ENCODE data around the gene DIAPH3. TPM values are rescaled to one million over a fixed set of nuclear protein-coding genes. Genes with fewer than 3 reads are reported as not detected.
A peak's percentile ranks its signal among the peaks of the same experiment; 100 is the strongest.

The DIAPH3 gene
- total RNA-seq, 6 experiments from 2014 or later = 18.4 to 38.5 (median 37.5) TPM

DNA sequence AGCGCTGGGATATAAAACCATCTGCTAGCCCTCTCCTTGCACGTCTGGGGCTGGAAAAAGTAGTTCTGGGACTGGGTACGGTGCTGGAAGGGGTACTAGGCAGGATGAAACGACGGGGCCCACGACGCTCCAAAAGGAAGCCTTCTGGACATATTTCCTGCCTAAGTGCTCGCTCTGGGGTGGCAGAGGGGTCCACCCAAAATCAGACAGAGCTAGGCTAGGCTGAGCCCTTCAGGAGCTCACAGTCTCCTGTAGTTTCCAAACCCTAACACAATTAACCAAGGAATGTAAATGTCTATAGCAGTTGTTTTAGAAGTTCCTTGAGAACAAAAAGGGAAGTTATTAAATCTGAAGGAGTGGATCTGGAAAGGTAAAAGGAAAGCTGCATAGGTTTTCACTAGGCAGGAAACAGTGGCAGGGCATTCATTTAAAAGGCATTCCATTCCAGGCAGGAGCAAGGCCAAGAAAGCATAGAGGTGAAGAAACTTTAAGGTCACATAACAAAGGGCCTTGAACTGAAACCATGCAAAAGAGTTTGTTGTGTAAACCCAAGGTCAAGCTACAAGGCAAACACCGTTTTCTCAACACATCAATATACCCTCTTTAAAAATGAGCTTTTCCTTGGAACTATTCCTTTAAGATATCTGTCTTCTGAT lies 634 bp upstream of the DIAPH3 start:
- H3K36me3 Mint-ChIP-seq (ENCODE audit: low read depth) = peaks cover 14% of the 10 kb centered on the region
- H3K4me3 Mint-ChIP-seq = peak overlapping the region; percentile 98
- H3K9me3 Mint-ChIP-seq = no peaks in the 10 kb centered on the region; the same call in 1 of the 2 replicates
- DNase-seq = no peak
- TF ChIP-seq, protein P1, sequence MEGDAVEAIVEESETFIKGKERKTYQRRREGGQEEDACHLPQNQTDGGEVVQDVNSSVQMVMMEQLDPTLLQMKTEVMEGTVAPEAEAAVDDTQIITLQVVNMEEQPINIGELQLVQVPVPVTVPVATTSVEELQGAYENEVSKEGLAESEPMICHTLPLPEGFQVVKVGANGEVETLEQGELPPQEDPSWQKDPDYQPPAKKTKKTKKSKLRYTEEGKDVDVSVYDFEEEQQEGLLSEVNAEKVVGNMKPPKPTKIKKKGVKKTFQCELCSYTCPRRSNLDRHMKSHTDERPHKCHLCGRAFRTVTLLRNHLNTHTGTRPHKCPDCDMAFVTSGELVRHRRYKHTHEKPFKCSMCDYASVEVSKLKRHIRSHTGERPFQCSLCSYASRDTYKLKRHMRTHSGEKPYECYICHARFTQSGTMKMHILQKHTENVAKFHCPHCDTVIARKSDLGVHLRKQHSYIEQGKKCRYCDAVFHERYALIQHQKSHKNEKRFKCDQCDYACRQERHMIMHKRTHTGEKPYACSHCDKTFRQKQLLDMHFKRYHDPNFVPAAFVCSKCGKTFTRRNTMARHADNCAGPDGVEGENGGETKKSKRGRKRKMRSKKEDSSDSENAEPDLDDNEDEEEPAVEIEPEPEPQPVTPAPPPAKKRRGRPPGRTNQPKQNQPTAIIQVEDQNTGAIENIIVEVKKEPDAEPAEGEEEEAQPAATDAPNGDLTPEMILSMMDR (IDR thresholded peaks at IDR 0.05) = no peak
- H3K27me3 Mint-ChIP-seq (ENCODE audit: insufficient read depth) = no peaks in the 10 kb centered on the region; the same call in 1 of the 2 replicates
- peak overlapping the region; percentile 96 for H3K27ac Mint-ChIP-seq
- peaks cover 47% of the 10 kb centered on the region for H3K4me1 Mint-ChIP-seq (ENCODE audit: low read depth)

DNA sequence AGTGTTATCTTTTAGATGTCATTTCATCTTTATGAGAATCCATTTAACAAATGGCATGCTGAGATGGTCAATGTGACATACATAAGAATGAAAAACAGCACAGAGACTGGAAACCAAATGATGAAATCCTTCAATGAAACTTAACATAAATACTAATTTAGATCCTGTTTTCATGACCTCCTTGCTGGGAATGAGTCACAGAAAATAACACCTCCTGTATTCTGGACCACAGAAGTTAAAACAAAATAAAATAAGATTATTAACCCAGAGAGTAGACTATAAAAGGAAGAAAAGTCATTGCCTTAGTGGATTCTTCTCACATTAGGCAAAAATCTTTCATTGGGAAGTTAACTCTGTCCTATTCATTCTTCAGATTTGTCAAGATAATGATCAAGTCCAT lies 1.6 kb downstream of the DIAPH3 start:
- peaks cover 27% of the 10 kb centered on the region for H3K36me3 Mint-ChIP-seq (ENCODE audit: low read depth)
- peak overlapping the region; percentile 98 for H3K4me3 Mint-ChIP-seq
- peaks cover 58% of the 10 kb centered on the region for H3K4me1 Mint-ChIP-seq (ENCODE audit: low read depth)
- TF ChIP-seq, protein P1 (IDR thresholded peaks at IDR 0.05) = no peak
- no peak for DNase-seq
- peak overlapping the region; percentile 96 for H3K27ac Mint-ChIP-seq
- no peaks in the 10 kb centered on the region; the same call in none of the 2 replicates for H3K27me3 Mint-ChIP-seq (ENCODE audit: insufficient read depth)
- H3K9me3 Mint-ChIP-seq = no peaks in the 10 kb centered on the region; the same call in 1 of the 2 replicates

DNA sequence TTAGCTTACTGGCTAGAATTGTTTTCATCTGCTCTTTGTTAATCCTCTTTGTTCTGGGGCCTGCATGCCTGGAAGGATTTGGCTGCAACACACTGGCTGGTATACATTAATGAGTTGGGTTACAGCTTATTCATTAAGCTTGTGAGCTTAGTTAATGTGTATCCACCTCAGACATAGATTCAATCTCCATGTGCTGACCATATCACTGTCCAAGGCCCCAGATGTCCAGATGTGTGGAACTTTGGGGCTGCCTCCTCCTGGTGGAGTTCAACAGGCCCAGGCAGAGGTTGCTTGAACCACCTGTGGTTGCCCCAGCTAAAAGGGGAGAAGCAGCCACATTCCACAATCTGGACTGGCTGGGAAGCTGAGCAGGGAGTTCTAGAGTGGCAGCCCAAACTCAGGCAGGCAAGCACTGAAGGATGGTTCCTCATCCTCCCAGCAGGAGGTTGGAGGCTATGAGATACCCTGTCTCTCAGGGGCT lies 5.4 kb downstream of the DIAPH3 start:
- TF ChIP-seq, protein P1 (IDR thresholded peaks at IDR 0.05) = no peak
- DNase-seq = no peak
- Mint-ChIP-seq H3K4me1 (ENCODE audit: low read depth) (peaks cover 60% of the 10 kb centered on the region), H3K9me3 (no peaks in the 10 kb centered on the region; the same call in 1 of the 2 replicates), H3K36me3 (ENCODE audit: low read depth) (peaks cover 27% of the 10 kb centered on the region), H3K27me3 (ENCODE audit: insufficient read depth) (no peaks in the 10 kb centered on the region; the same call in none of the 2 replicates), H3K4me3 (no peak overlapping the region), H3K27ac (no peak overlapping the region)

DNA sequence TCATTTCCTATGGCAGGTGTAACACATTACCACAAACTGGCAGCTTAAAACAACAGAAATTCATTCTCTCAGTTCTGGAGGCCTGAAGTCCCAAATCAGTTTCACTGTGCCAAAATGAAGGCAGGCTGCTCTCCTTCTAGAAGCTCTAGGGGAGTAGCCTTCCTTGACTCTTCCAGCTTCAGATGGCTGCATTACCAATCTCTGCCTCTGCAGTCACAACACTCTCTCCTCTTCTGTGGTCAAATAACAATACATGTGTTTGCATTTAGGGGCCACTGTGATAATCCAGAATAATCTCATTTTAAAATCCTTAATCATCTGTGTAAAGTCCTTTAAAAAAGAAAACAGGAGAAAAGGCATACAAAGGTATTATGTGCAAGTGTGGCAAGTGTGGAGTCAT lies 7.8 kb downstream of the DIAPH3 start:
- no peak overlapping the region for H3K27ac Mint-ChIP-seq
- H3K9me3 Mint-ChIP-seq = no peaks in the 10 kb centered on the region
- H3K36me3 Mint-ChIP-seq (ENCODE audit: low read depth) = peaks cover 20% of the 10 kb centered on the region
- H3K4me1 Mint-ChIP-seq (ENCODE audit: low read depth) = peaks cover 63% of the 10 kb centered on the region
- TF ChIP-seq, protein P1 (IDR thresholded peaks at IDR 0.05) = peak; percentile 32; the same call in 1 of the 2 replicates
- DNase-seq = peak; percentile 9
- no peaks in the 10 kb centered on the region; the same call in none of the 2 replicates for H3K27me3 Mint-ChIP-seq (ENCODE audit: insufficient read depth)
- no peak overlapping the region for H3K4me3 Mint-ChIP-seq

DNA sequence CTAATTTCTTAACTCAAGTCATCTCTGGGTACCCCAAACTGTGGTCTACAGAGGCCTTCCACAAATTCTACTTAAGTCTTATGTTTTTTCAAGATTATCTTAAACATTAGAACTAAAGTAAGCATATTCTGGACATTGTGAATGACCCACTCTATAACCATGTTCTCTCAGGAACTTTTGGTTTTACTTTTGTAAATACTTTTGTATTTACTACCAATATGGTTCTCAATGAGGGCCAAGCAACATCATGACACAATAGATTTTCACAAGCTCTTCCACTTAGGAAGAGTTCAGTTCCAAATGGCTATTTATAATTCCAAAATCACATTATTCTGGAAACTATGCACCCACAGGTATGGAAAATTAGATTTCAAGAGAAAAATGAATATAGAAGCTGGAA lies 10.8 kb downstream of the DIAPH3 start:
- Mint-ChIP-seq H3K9me3 (no peaks in the 10 kb centered on the region), H3K27ac (peak overlapping the region; percentile 58), H3K4me3 (no peak overlapping the region), H3K36me3 (ENCODE audit: low read depth) (peaks cover 8% of the 10 kb centered on the region; the same call in 1 of the 2 replicates), H3K27me3 (ENCODE audit: insufficient read depth) (no peaks in the 10 kb centered on the region; the same call in 1 of the 2 replicates), H3K4me1 (ENCODE audit: low read depth) (peaks cover 63% of the 10 kb centered on the region)
- DNase-seq = no peak
- TF ChIP-seq, protein P1 (IDR thresholded peaks at IDR 0.05) = no peak

All from HFFc6 (cell line).